Measurements from ENCODE around the gene NDUFA6. TPM values are rescaled to one million over a fixed set of nuclear protein-coding genes. Genes with fewer than 3 reads are reported as not detected.
"Not testable (repeated sequence)": the region's sequence is repeated elsewhere in the genome, so short reads cannot be mapped to it uniquely, and the experiment has no call there.

NDUFA6 gene
- total and polyA plus RNA-seq, 2 donors from 2014 or later, result 69.0 to 317 TPM

- H3K9ac ChIP-seq (ENCODE audit: low read length in 3 of 3), result no peak overlapping the region
- H3K27me3 ChIP-seq (ENCODE audit: control insufficient read depth, insufficient read depth, low read length), result no peaks in the 10 kb centered on the region
- H3K9me3 ChIP-seq (ENCODE audit: control insufficient read depth in 2 of 3, insufficient read depth in 1 of 3, low read length in 3 of 3), result no peaks in the 10 kb centered on the region
- H3K27ac ChIP-seq (ENCODE audit: low read depth in 2 of 2, low read length in 2 of 2), result no peak overlapping the region
- peaks cover 3 to 15% (median 9%) of the 10 kb centered on the region in 3 donors for H3K4me1 ChIP-seq (ENCODE audit: control insufficient read depth in 2 of 3, insufficient read depth in 2 of 3, low read depth in 1 of 3, low read length in 3 of 3)
- intact Hi-C loops (cut with DNase I), result no loop called here
- no peak for TF ChIP-seq CTCF (IDR thresholded peaks at IDR 0.05; ENCODE audit: borderline replicate concordance, extremely low read depth, insufficient read depth)
- no peaks in the 10 kb centered on the region for H3K36me3 ChIP-seq (ENCODE audit: control insufficient read depth in 2 of 3, insufficient read depth in 3 of 3, low read length in 3 of 3)
- FAIRE-seq (no peak), DNase-seq (no peak)
- H3K4me3 ChIP-seq (ENCODE audit: low read length in 3 of 3), result no peak overlapping the region
Measured at GRCh38 chr22:42072606-42073330, 17.8 kb downstream of the NDUFA6 start.

DNA sequence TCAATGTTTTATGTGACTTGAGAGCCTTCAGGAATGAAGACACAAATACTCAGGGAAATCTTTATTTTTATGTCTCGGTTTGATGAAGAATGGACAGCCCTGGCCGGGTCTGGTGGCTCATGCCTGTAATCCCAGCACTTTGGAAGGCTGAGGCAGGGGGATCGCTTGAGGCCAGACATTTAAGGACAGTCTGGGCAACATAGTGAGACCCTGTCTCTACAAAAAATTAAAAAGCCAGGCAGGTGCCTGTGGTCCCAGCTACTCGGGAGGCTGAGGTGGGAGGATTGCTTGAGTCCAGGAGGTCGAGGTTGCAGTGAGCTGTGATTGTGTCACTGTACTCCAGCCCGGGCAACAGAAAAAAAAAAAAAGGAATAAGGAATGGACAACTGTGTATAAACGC, 19.1 kb downstream of the NDUFA6 start:
- FAIRE-seq; DNase-seq; intact Hi-C loops (cut with DNase I); H3K36me3 ChIP-seq (ENCODE audit: control insufficient read depth in 2 of 3, insufficient read depth in 3 of 3, low read length in 3 of 3); H3K9me3 ChIP-seq (ENCODE audit: control insufficient read depth in 2 of 3, insufficient read depth in 1 of 3, low read length in 3 of 3); H3K27me3 ChIP-seq (ENCODE audit: control insufficient read depth, insufficient read depth, low read length): not testable (repeated sequence)
- Histone ChIP-seq H3K4me1 (ENCODE audit: control insufficient read depth in 2 of 3, insufficient read depth in 2 of 3, low read depth in 1 of 3, low read length in 3 of 3) (peaks cover 3 to 13% (median 9%) of the 10 kb centered on the region in 3 donors), H3K9ac (ENCODE audit: low read length in 3 of 3) (peak overlapping the region in 2 of 3 donors; percentile 58 to 82), H3K27ac (ENCODE audit: low read depth in 2 of 2, low read length in 2 of 2) (peak overlapping the region in 1 of 2 donors; percentile 93), H3K4me3 (ENCODE audit: low read length in 3 of 3) (peak overlapping the region; percentile 51 to 74 (median 73))

GRCh38 chr22:42070517-42071422, 19.8 kb downstream of the NDUFA6 start, which contains the start of gene NAGA:
NAGA (minus strand) TSS chr22:42070812; CDS start chr22:42070297, 515 bp downstream.
- DNase-seq, result peak; percentile 97 to 99 (median 98)
- peak; percentile 95 for FAIRE-seq
- no peak for TF ChIP-seq CTCF (IDR thresholded peaks at IDR 0.05; ENCODE audit: borderline replicate concordance, extremely low read depth, insufficient read depth)
- intact Hi-C loops (cut with DNase I), result no loop called here
- no peaks in the 10 kb centered on the region for H3K27me3 ChIP-seq (ENCODE audit: control insufficient read depth, insufficient read depth, low read length)
- peak within 1 kb of the TSS; percentile 90 to 93 for H3K27ac ChIP-seq (ENCODE audit: low read depth in 2 of 2, low read length in 2 of 2)
- peak within 1 kb of the TSS; percentile 51 to 74 (median 73) for H3K4me3 ChIP-seq (ENCODE audit: low read length in 3 of 3)
- peaks cover 3 to 13% (median 9%) of the 10 kb centered on the region in 3 donors for H3K4me1 ChIP-seq (ENCODE audit: control insufficient read depth in 2 of 3, insufficient read depth in 2 of 3, low read depth in 1 of 3, low read length in 3 of 3)
- no peaks in the 10 kb centered on the region for H3K9me3 ChIP-seq (ENCODE audit: control insufficient read depth in 2 of 3, insufficient read depth in 1 of 3, low read length in 3 of 3)
- H3K9ac ChIP-seq (ENCODE audit: low read length in 3 of 3), result peak within 1 kb of the TSS; percentile 58 to 91 (median 82)
- no peaks in the 10 kb centered on the region for H3K36me3 ChIP-seq (ENCODE audit: control insufficient read depth in 2 of 3, insufficient read depth in 3 of 3, low read length in 3 of 3)

Data from kidney (tissue), 14 donors.